ENCODE results near the gene BIN1.

Gene BIN1, protein sequence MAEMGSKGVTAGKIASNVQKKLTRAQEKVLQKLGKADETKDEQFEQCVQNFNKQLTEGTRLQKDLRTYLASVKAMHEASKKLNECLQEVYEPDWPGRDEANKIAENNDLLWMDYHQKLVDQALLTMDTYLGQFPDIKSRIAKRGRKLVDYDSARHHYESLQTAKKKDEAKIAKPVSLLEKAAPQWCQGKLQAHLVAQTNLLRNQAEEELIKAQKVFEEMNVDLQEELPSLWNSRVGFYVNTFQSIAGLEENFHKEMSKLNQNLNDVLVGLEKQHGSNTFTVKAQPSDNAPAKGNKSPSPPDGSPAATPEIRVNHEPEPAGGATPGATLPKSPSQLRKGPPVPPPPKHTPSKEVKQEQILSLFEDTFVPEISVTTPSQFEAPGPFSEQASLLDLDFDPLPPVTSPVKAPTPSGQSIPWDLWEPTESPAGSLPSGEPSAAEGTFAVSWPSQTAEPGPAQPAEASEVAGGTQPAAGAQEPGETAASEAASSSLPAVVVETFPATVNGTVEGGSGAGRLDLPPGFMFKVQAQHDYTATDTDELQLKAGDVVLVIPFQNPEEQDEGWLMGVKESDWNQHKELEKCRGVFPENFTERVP
- total RNA-seq = 94.3 to 220 (median 167) reads per million in 4 experiments

DNA sequence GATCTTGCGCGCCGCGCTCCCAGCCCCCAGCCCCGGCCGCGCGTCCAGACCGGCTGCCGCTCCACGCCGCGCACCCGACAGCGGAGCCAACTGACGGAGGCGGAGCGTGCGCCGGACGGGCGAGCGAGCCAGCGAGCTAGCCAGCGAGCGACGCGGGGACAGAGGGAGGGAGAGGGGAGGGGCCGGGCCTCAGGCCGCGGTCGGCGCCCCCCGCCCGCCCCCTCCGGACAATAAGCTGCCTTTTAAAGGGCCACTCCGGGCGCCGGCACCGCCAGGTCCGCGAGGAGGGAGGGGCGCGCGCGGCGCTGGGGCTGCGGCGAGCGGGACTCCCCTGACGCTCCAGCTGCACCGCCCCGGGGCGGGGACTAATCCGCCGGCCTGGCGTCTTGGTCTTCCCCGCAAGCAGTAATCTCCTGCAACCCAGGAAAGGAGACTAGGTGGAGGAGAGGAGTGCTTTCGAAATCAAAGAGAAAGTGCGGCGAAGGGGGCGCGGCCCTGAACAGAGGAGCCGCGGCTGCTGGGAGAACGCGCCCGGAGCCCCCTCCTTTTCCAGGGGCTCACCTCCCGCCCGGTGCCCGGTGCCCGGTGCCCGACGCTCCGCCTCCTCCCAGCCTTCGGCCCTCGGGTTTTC lies at the start of gene BIN1:
Gene BIN1 (minus strand): TSS at position 164 of the 631 bp plus-strand sequence. CDS start 211 bp downstream, outside the sequence.
- DNase-seq = peak; percentile 48

DNA sequence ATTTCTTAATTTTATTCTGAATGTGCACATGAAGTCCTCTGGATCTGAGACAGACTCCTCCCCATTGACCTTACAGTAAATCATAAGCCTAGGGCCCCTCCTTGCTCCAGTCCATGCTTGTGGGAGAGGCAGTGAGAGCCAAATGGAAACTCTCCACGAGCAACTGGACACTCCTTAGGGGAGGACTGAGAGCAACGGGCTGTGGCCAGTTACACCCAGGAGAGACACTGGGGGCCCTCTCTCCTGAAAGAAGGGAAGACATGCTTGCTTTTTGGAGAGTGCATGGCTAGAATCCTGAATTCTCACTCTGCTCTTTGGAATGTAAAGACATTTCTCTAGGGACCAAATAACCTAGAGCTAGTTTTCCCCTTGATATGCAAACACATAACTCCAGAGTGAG lies 49.0 kb upstream of the BIN1 start:
- no peak for DNase-seq

DNA sequence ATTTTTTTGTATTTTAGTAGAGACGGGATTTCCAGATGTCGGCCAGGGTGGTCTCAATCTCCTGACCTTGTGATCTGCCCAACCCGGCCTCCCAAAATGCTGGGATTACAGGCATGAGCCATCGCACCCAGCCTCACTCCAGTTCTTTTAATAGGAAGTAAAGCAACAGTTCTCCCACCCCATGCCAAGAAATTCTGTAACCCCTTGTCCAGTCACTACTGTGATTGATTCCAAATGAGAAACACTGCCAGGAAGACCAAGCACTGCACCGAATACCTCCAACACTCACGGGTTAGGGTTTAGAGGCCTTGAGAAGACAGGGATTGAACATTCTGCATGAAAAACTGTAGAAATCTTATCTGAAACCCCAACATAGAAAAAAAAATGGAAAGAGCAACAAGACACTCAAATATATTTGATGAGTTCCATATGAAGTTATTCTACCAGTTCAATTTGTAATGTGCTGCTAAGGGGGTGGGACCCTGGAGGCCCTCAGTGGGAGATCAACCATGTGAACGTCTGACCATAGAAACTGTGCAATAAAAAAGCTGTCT lies 48.2 kb upstream of the BIN1 start:
- DNase-seq = no peak

DNA sequence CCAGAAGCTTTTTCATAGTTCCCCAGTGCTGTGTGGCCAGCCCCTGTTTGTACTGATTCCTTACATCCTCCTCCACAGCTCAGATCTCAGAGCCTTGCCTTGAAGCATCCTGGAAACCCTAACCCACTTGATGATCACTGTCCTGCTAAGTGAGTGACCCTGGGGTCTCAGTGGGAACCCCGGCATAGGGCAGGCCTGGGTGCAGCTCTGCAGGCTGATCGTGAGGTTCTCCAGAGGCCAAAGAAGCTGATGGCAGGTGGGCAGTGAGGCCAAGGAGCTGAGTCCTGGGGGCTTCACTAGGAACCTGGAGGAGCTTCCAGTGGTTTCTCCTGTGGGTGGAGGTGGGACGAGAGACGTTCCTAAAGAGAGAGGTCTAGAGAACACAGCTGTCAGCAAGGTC lies 47.4 kb upstream of the BIN1 start:
- no peak for DNase-seq

DNA sequence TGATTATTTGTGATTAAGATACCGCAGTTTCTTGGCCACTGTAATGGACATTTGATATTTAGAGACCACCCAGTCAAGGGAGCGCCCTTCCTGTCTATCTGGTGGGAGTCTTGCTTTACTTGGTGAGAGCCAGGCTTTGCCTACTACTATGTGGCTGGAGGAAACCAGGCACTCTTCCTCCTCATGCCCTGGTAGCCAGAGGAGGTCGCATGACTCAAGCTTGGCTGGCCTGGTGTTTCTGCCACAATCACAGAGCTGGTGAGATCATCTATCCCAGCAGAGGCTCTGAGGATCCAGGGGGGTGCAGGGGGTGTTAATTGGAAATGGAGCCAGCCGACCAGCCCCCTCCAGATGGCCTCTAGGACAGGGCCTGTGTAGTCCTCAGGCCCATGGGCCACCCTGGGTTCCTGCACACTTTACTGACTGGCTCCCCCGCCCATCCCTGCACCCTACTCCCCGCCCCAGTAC lies 46.8 kb upstream of the BIN1 start:
- DNase-seq = no peak

DNA sequence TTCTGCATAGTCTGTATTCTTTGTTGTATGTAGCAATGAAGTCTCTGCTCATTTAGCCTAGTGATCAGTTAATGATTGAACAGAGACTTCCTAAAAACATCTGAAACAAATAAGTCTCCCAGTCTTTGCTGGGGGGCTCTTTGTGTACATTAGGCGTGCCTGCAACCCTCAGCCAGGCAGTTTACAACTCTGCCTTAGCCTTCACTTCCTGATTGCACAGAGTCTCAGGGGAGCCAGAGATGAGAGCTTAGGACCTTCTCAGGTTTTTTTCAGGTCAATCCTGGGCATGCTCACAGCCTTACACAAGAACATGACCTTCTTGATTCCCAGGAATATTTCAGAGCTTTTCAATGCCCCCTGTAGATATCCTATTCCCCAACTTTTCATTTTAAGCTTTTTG lies 44.0 kb upstream of the BIN1 start:
- no peak for DNase-seq

DNA sequence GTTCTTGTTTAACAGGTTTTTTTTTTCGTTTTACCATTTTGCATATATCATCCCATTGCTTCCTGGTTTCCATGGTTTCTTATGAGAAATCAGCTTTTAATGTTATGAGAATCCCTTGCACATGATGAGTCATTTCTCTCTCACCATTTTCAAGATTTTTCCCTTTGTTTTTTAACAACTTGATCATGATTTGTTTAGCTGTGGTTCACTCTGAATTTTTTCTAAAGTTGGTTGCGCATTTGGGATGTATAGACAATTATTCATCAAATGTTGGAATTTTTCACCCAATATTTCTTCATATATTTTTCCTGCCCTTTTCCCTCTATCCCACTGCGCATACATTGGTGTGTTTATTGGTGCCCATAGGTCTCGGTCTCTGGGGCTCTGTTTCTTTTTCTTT lies 42.4 kb upstream of the BIN1 start:
- DNase-seq = no peak

DNA sequence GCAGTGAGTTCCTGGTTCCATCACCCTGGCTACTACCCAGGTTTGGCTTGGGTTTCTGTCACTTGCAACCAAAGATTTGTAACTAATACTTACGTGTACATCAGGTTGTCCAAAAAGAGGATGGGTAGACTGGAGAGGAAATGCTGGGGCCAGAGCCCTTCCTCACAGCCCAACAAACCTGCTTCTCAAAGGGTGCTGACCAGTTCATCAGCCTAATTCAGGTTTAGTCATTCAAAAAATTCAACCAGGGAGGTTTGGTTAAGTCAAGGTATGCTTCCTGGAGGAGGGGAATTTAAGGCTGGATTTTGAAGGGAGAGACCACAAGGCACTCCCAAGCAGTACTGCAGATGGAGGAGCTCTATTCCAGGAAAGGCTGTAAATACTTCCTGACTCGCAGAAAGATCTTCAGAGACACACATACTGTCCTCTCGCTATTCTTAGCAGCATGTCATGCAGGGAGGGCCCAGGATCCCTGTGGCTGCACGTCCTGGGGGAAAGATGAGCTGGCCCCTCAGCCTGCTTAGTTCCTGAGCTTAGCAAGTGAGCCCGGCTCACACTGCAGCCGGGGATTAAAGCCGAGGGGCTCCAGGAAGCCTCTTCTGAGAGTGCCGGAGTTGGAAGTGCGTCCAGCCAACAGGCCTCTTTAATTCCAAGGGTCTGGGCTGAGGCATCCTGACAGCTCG lies 40.0 kb upstream of the BIN1 start:
- DNase-seq = no peak

DNA sequence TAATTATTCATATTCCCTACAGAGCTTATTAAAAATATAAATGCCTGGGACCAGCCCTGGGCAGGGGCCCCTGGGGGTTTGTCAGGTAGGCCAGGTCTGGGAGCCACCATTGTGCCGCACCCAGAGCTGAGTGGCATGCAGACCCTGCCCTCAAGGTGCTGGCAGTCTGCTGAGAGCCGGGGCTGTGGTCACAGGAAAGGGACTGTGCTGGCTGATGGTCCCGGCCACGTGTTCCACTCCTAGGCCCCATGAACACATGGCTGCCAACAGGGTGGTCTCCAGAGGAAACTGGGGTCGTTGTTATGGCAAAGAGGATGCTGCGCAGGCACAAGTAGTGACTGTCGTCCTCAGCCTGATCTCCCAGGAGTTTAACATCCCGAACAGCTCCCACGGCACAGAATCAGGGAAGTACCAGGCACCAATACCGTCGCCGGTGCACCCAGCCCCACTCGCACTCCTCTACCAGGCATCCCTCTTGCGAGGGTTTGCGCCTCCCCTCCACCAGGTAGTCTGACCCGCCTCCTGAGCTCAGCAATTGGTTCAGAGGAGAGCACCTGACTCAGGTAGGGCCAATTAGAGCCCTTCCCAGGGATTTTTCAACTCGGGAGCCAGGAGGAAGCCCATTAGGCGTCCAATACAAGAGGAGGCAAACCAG lies 39.2 kb upstream of the BIN1 start:
- no peak for DNase-seq

DNA sequence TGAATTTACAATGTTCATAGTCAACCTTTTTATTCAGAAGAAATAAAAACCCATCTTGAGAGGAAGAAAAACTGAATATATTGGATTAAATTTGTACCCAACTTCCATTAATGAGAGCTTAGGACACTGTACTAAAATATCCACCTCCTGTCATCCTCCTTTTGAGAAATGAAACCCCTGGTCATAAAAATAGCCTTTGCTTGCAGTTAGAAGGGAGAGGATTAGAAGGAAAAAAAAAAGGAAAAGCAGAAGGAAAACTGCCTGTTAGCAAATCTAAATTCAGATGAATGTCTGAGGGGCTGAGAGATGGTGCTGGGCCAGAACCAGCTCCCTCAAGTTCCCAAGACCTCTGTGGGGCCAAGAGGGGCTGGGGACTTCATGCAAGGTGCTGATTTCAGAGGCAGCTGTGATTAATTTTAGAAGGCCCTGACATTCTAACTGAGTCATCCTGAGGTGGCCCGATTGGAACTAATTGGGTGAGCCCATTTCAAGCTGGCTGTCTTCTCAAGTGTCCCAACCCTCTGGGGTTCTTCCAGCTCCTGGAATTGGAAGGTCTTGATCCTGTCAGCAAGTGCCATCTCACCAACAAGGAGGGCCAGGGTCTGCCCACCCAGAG lies 38.4 kb upstream of the BIN1 start:
- no peak for DNase-seq

DNA sequence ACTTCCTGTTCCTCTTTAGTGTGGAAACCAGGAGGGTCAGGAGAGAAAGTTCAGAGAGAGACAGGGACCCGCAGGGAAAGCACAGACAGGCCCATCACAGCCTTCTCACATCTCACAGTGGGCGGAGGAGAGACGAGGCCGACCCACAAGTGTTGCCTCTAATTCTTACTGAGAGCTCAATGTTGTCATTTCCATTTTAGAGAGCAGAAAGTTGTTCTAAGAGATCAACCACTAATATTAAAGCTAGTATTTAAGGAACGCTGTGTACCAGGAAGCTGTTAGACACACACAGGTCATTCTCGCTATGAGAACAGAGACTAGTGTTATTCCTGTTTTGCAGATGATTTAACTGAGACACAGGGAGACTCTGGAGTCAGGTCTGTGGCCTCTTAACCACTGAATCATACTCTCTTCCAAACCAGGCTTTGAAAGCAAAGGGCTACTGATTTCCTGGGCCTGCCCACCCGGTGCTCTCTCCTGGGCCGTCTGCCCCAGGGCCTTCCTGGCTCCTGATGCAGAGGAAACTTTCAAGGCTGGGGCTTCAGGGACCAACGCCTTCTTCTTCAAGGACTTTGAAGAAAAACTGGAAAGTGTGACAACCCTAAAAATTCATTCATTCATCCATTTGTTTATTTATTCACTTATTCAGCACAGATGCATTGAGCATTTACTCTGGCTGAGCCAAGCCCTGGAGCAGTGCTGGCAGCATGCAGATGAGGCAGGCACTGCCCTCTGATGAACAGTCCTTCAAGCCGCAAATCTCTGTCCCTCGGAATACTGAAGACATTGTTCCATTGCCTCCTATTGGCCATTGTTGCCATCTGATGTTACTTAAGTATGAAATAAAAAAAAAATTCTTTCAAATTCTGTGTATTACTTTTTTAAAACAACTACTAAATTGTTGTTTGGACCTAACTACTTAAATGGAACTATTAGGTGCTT lies 37.2 kb upstream of the BIN1 start:
- no peak for DNase-seq

DNA sequence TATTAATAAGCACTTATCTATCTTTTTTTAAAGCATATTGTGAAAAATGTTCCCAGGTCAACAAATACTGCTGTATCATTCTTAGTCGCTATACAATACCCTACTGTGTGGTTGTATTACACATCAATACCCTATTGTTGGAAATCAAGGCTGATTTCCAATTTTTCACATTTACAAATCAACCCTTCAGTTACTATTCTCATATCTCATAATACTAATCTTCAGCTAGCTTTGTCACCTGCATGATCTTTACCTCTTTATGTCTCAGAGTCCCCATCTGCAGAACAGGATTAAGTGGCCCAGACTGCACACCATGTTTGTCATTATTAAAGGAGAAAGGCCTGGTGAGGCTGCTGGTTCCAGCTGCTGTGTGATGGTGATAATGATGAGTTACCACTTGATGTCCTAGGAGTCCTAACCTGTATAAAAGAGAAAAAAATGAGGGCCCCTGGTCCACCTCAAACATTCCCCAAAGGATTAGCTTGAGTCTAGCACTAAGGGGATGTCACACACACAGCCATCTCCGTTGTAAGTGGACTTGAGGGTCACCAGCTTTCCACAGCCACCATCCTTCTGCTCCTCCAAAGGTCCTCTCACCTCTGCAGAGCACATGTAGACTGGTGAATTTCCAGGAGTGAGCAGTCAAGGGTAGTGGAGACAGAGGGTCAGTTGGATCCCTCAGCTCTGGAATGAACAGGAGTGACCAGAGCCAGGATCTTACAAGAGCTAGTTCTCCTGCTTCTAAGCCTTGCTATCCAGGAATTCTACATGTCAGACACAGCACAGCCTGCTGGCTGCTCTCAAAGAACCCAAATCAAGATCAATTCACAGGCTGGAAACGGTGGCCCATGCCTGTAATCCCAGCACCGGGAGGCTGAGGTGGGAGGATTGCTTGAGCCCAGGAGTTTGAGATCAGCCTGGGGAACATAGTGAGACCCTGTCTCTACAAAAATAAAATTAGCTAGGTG lies 36.0 kb upstream of the BIN1 start:
- no peak for DNase-seq

DNA sequence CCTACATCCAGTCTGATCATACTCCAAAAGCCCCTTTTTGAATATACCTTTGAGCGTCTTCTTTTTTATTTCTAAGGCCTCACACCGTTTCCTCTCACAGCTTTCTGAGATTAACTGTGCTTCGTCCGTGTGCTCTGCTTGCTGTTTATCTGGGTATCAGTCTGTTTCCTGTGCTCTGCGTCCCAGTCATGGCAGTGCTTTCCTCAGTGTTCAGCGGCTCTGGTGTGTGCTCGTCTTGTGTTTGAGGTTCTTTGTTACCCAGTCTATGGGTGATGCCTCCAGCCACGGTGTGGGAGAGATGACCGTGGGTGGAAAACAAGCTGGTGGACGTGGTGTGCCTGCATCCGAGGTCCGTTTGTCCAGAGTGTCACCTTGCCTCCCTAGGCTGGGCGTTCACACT lies 33.6 kb upstream of the BIN1 start:
- no peak for DNase-seq

DNA sequence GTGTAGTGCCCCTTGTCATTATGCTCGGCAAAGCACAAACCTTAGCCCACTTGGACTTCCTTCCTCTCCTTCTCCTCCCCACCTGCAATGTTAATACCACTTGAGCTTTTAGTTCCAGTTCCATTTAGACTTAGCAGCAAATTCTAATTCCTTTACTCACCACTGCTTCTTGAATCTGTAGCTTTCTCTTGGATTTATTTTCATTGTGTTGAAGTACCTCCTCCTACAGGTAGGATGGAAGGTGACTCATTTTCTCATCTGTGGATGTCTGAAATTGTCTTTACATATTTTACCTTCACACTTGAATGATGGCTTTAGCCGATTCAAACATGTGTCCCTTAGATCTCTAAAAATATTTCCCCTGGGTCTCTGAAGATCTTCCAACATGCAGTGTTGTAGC lies 32.8 kb upstream of the BIN1 start:
- DNase-seq = no peak

DNA sequence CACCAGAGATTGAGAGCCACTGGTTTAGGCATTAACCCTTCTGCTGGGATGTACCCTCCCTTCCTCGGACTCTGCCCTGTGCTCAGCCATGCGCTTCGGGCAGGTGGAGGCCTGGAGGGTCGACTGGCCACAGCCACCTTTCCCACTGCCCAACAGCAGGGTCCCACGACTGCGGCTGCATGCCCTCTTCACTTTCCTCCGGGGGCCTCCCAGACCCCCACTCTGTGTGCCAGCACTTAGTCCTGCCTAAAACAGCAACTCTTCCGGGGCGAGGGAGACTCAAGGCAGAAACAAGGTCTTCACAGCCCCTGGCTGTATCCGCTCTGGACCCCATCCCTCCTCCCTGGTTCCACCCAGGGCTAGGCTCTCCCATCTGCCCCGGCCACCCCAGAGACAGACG lies 31.3 kb upstream of the BIN1 start:
- DNase-seq = no peak

DNA sequence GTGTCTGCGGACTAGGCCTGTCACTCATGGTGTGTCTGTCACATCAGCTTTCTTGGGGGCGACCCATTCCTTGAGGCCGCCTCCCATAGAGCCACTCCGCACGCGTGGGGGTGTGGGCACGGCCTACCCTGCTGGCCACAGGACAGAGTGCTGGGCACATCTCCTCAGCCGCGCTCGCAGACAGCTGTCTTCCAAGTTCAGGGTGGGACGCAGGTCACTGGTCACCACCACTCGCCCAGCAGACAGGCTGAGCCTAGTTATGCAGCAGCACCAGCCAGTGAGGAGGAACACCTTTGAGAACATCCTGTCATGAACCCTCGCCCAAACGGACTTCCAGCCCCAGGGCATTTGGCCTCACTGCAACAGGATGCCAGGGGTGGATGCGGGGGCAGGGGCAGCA lies 30.8 kb upstream of the BIN1 start:
- no peak for DNase-seq

DNA sequence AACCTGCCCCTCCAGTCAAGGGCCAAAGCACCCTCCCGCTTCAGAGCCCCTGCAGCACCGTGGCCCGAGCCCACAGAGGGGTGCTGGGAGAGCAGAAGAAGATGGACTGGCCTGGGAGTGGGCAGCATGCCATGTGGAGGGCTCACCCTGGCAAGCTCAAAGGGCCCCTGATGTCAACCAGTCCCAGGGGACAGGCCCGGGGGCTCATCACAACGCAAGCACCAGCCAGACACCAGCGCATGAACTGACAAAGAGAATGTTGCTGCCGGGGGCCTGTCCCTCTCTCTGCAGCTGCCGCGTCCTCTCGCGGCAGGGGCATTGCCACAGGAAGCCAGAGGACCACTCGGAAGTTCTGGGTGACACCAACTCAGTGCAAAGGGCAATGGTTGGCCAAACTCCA lies 30.3 kb upstream of the BIN1 start:
- DNase-seq = no peak

DNA sequence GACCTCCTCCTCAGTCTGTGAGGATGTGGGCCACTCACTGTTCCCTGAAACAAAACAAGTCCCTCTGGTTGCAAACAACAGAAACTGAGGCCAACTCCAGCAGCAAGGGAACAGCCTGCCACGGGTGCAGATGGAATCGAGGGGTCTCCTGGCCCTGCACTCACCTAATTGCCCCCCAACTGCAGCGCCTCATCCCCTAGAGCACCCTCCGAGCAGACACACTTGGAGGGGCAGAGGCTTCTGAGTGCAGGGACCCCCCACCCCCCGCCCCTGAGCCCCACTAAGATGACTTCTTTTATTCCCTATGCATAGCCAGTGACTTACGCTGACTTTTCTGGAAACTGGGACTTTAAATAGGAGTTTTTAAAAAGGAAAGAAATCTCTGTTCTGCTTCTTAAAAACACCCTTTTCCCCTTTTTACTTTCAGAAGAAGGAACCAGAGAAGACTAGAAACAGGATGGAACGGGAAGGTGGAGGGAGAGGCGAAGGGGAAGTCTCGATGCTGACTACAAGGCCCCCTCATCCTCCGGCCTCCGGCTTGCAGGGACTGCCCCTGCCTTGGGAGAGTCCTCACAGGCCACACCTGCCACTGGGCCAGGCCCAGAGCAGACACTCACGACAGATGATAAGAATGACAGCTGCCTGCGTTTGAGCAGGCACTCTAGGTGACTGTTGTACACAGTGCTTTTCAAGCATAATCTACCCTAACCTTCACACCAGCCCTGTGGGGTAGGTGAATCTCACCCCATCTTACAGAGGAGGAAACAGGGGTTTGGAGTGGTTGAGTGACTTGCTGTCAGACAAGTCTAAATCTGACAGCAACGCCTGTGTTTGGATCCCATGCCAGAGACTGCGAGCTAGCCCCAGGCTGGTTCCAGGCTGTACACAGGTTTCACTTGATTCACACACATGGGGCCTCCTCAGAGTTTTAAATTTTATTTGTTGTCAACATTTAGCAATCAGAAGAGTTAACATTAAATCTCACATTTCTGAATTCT lies 28.2 kb upstream of the BIN1 start:
- DNase-seq = no peak

Data from effector CD8-positive, alpha-beta T cell (primary cell).